H1 (cell line): ENCODE results near the gene RBBP6. TPM values are rescaled to one million over a fixed set of nuclear protein-coding genes. Genes with fewer than 3 reads are reported as not detected.

ENCODE experiments used
- CTCF ChIA-PET: fragments of 300-600 bp; sonication (Branson Sonifier 250); formaldehyde crosslinking; loops from one replicate; lab custom pipeline; 2021; ENCODE audit not compliant: partially characterized antibody; lab: Charles Lee
- POLR2A ChIA-PET: fragments of 300-600 bp; sonication (Branson Sonifier 250); formaldehyde crosslinking; loops from one replicate; lab custom pipeline; 2021; ENCODE audit warnings: inconsistent platforms; ENCODE audit not compliant: partially characterized antibody; lab: Charles Lee
- DNase-seq, 2 experiments: peaks; one replicate each; pipeline versions ENCODE4 v3.0.0 to v3.0.0-alpha.2; 2010 to 2022; ENCODE audit warnings: low spot score in 2 of 2, low read depth in 1 of 2, mixed read lengths in 1 of 2
- FAIRE-seq: peaks from 2 replicates; lab custom pipeline; 2011; peaks lifted over from hg19 to GRCh38; lab: Jason Lieb, UNC
- H2AFZ ChIP-seq: 2 replicates; pipeline ENCODE4 v1.8.1; 2012; ENCODE audit warnings: low read length, inconsistent platforms
- H2AK5ac ChIP-seq: 2 replicates; pipeline ENCODE4 v1.6.1; 2013; ENCODE audit warnings: low read depth, low read length
- H2BK120ac ChIP-seq: replicated peaks from 2 replicates; pipeline ENCODE3; 2013; ENCODE audit warnings: low read depth, low read length, inconsistent platforms
- H2BK12ac ChIP-seq: 2 replicates; pipeline ENCODE4 v1.6.1; 2013; ENCODE audit warnings: low read depth, low read length
- H2BK15ac ChIP-seq: 2 replicates; pipeline ENCODE4 v1.6.1; 2013; ENCODE audit warnings: low read length
- H2BK20ac ChIP-seq: 2 replicates; pipeline ENCODE4 v1.6.1; 2013; ENCODE audit warnings: low read length
- H2BK5ac ChIP-seq: 2 replicates; pipeline ENCODE4 v1.6.1; 2013; ENCODE audit warnings: low read depth, low read length
- H3K14ac ChIP-seq: 2 replicates; pipeline ENCODE4 v1.6.1; 2013; ENCODE audit warnings: inconsistent platforms; ENCODE audit not compliant: insufficient read length
- H3K18ac ChIP-seq: 2 replicates; pipeline ENCODE4 v1.6.1; 2013; ENCODE audit warnings: low read length; ENCODE audit errors: extremely low read depth
- H3K23ac ChIP-seq: 2 replicates; pipeline ENCODE4 v1.6.1; 2013; ENCODE audit warnings: inconsistent platforms; ENCODE audit not compliant: insufficient read length
- H3K23me2 ChIP-seq: 2 replicates; pipeline ENCODE4 v1.6.1; 2013; ENCODE audit warnings: low read depth, low read length
- H3K27ac ChIP-seq: 2 replicates; pipeline ENCODE4 v1.6.1; 2011; ENCODE audit warnings: low read depth, low read length, inconsistent platforms
- H3K27me3 ChIP-seq, 4 experiments: replicated peaks in 1 of 4; 1 replicate in 1 of 4; 2 replicates in 3 of 4; pipeline versions ENCODE4 v1.6.1 to v1.8.1; 2011 to 2013; ENCODE audit warnings: low read length in 3 of 4, mild to moderate bottlenecking in 3 of 4, inconsistent platforms in 2 of 4, mixed read lengths in 2 of 4, moderate library complexity in 1 of 4; ENCODE audit not compliant: control insufficient read depth in 3 of 4, insufficient read depth in 3 of 4; ENCODE audit errors: extremely low read depth in 1 of 4
- H3K36me3 ChIP-seq, 4 experiments: 2 replicates each; pipeline versions ENCODE4 v1.6.1 to v1.8.1; 2011 to 2013; ENCODE audit warnings: mild to moderate bottlenecking in 4 of 4, low read length in 3 of 4, moderate library complexity in 2 of 4, control low read depth in 1 of 4, inconsistent platforms in 1 of 4; ENCODE audit not compliant: insufficient read depth in 4 of 4, control insufficient read depth in 2 of 4
- H3K4ac ChIP-seq: replicated peaks from 2 replicates; pipeline ENCODE3; 2013; ENCODE audit warnings: low read length, low read depth, mixed read lengths, inconsistent platforms; ENCODE audit not compliant: insufficient read length
- H3K4me1 ChIP-seq, 4 experiments: replicated peaks in 1 of 4; 1 replicate in 1 of 4; 2 replicates in 3 of 4; pipeline versions ENCODE4 v1.6.1 to v1.8.1; 2011 to 2013; ENCODE audit warnings: low read length in 3 of 4, inconsistent platforms in 2 of 4, mixed read lengths in 1 of 4; ENCODE audit not compliant: insufficient read depth in 4 of 4, control insufficient read depth in 3 of 4
- H3K4me2 ChIP-seq, 2 experiments: 2 replicates each; pipeline versions ENCODE4 v1.6.1 to v1.8.1; 2011 to 2013; ENCODE audit warnings: low read depth in 2 of 2, low read length in 2 of 2, control low read depth in 1 of 2, inconsistent platforms in 1 of 2, mild to moderate bottlenecking in 1 of 2; ENCODE audit not compliant: insufficient read depth in 1 of 2
- H3K4me3 ChIP-seq, 4 experiments: fragments of 200-600, 300-600 bp in 1 of 4; sonication (generic), shearing (Covaris generic), sonication (Bioruptor Twin) in 1 of 4; 2 replicates each; pipeline versions ENCODE4 v1.5.1 to v1.8.1; 2011 to 2016; ENCODE audit warnings: low read length in 4 of 4, low read depth in 3 of 4, control low read depth in 2 of 4, inconsistent platforms in 2 of 4, mild to moderate bottlenecking in 2 of 4, mixed read lengths in 1 of 4, moderate library complexity in 1 of 4; ENCODE audit not compliant: insufficient read depth in 2 of 4; ENCODE audit errors: extremely low read depth in 1 of 4
- H3K56ac ChIP-seq: replicated peaks from 2 replicates; pipeline ENCODE3; 2013; ENCODE audit warnings: low read depth, mild to moderate bottlenecking, mixed read lengths, low read length, inconsistent platforms; ENCODE audit not compliant: insufficient read length
- H3K79me1 ChIP-seq: 2 replicates; pipeline ENCODE4 v1.6.1; 2013; ENCODE audit warnings: low read depth, low read length, control low read depth
- H3K79me2 ChIP-seq, 2 experiments: 2 replicates each; pipeline versions ENCODE4 v1.6.1 to v1.8.1; 2012 to 2013; ENCODE audit warnings: low read length in 2 of 2, mild to moderate bottlenecking in 2 of 2, inconsistent platforms in 1 of 2; ENCODE audit not compliant: insufficient read depth in 2 of 2, control insufficient read depth in 1 of 2
- H3K9ac ChIP-seq, 4 experiments: replicated peaks in 1 of 4; 1 replicate in 1 of 4; 2 replicates in 3 of 4; pipeline versions ENCODE4 v1.6.1 to v1.8.1; 2011 to 2013; ENCODE audit warnings: low read depth in 3 of 4, low read length in 3 of 4, control low read depth in 2 of 4, mild to moderate bottlenecking in 2 of 4, moderate library complexity in 2 of 4, inconsistent platforms in 1 of 4; ENCODE audit errors: extremely low read depth in 1 of 4
- H3K9me3 ChIP-seq, 2 experiments: 2 replicates each; pipeline versions ENCODE4 v1.6.1 to v1.8.1; 2012 to 2013; ENCODE audit warnings: mild to moderate bottlenecking in 2 of 2, moderate library complexity in 2 of 2, control low read depth in 1 of 2, inconsistent platforms in 1 of 2, low read depth in 1 of 2, low read length in 1 of 2, mixed read lengths in 1 of 2; ENCODE audit not compliant: insufficient read depth in 2 of 2
- H4K20me1 ChIP-seq, 2 experiments: replicated peaks in 1 of 2; 2 replicates each; pipeline versions ENCODE3 to v1.8.1; 2011 to 2013; ENCODE audit warnings: inconsistent platforms in 2 of 2, low read length in 2 of 2, mild to moderate bottlenecking in 1 of 2; ENCODE audit not compliant: insufficient read depth in 2 of 2, control insufficient read depth in 1 of 2
- H4K5ac ChIP-seq: 2 replicates; pipeline ENCODE4 v1.6.1; 2013; ENCODE audit warnings: low read length, low read depth, mixed read lengths, inconsistent platforms; ENCODE audit not compliant: insufficient read length
- H4K8ac ChIP-seq: 2 replicates; pipeline ENCODE4 v1.8.0; 2013; ENCODE audit warnings: mild to moderate bottlenecking, moderate library complexity, low read length, inconsistent platforms; ENCODE audit not compliant: insufficient read depth; ENCODE audit errors: extremely low read depth
- H4K91ac ChIP-seq: replicated peaks from 2 replicates; pipeline ENCODE3; 2013; ENCODE audit warnings: low read length, mixed read lengths, inconsistent platforms; ENCODE audit not compliant: insufficient read length
- CEBPB ChIP-seq: IDR thresholded peaks from 2 replicates; pipeline ENCODE4 v1.6.1; 2012; ENCODE audit warnings: low read depth, low read length
- EGR1 ChIP-seq: IDR thresholded peaks from 2 replicates; pipeline ENCODE4 v1.6.1; 2011; ENCODE audit warnings: low read depth, low read length, borderline replicate concordance
- RAD21 ChIP-seq, 2 experiments: IDR thresholded peaks in 1 of 2; conservative IDR thresholded peaks in 1 of 2; 2 replicates each; pipeline ENCODE4 v1.6.1; 2011; ENCODE audit warnings: low read depth in 2 of 2, low read length in 2 of 2, improper control_type of control experiment in 1 of 2, inconsistent platforms in 1 of 2, mild to moderate bottlenecking in 1 of 2, moderate library complexity in 1 of 2
- SP2 ChIP-seq: IDR thresholded peaks from 2 replicates; pipeline ENCODE4 v1.6.1; 2012; ENCODE audit warnings: mild to moderate bottlenecking, low read length, inconsistent platforms
- WGBS, 2 experiments: shearing (Covaris generic) in 1 of 2; methylation state at CpG; one replicate each; pipeline versions ENCODE4 v1.1.6 to v1.1.7; 2013 to 2015; ENCODE audit warnings: low lambda C conversion rate in 2 of 2, mixed read lengths in 2 of 2, inconsistent platforms in 1 of 2, low coverage in 1 of 2, missing lambda C conversion rate in 1 of 2; ENCODE audit not compliant: insufficient replicate concordance in 2 of 2, insufficient coverage in 1 of 2, insufficient read length in 1 of 2; ENCODE audit errors: extremely low coverage in 1 of 2, missing lambda C conversion rate in 1 of 2; 5-methylcytosine and 5-hydroxymethylcytosine counted together
- polyA plus RNA-seq, 7 experiments: library from polyadenylated mRNA; depleted of rRNA in 3 of 7; stranded (reverse) in 5 of 7; unstranded in 2 of 7; fragments of >200 nt in 5 of 7; fragments of 200-250 nt in 2 of 7; gene quantifications; 1 replicate in 5 of 7; 2 replicates in 1 of 7; 4 replicates in 1 of 7; pipeline versions ENCODE4 v1.2.1 to v1.2.3, GENCODE V29; 2011 to 2013; ENCODE audit warnings: missing spikeins in 2 of 7, mixed read lengths in 2 of 7
- total RNA-seq: library from RNA; stranded (reverse); fragmentation: NEBNext Ultra II Directional; extraction: Animal tissue kit (Norgen Biotek cat#: 25700); gene quantifications from 2 replicates; pipeline ENCODE4 v1.2.1, GENCODE V29; 2021

The RBBP6 gene
- total and polyA plus RNA-seq, 2 of the 8 experiments (the other 6 are each of a cell fraction or from before 2014, with no cell fraction given): 22.5 to 54.5 TPM

- Histone ChIP-seq H2BK5ac (no peak overlapping the region), H4K91ac (no peak overlapping the region), H3K9me3 (peaks cover 2 to 12% of the 10 kb centered on the region in 2 experiments; a peak in 2 of 4 replicates), H3K4me2 (no peak overlapping the region), H3K79me2 (no peaks in the 10 kb centered on the region), H2BK15ac (no peak overlapping the region), H3K18ac (no peak overlapping the region), H4K20me1 (no peaks in the 10 kb centered on the region), H2AK5ac (no peak overlapping the region), H2BK12ac (no peak overlapping the region), H3K36me3 (peaks cover 27 to 70% (median 56%) of the 10 kb centered on the region in 4 experiments), H3K9ac (no peak overlapping the region), H3K27me3 (no peaks in the 10 kb centered on the region), H2BK20ac (no peak overlapping the region), H4K5ac (no peak overlapping the region), H3K23me2 (no peaks in the 10 kb centered on the region), H3K56ac (no peak overlapping the region), H3K4me1 (no peaks in the 10 kb centered on the region), H3K4ac (no peak overlapping the region), H4K8ac (no peak overlapping the region), H2AFZ (no peak overlapping the region), H3K79me1 (no peaks in the 10 kb centered on the region), H2BK120ac (no peak overlapping the region), H3K27ac (no peak overlapping the region), H3K14ac (no peak overlapping the region), H3K4me3 (no peak overlapping the region), H3K23ac (no peak overlapping the region)
- ChIA-PET CTCF (interaction anchor here (0.9 kb wide), 1 partner anchor 117 kb away, joined by 4 read pairs; no protein-coding TSS in a partner anchor), POLR2A (no interaction called here)
- FAIRE-seq: no peak
- WGBS, 2 experiments: 83% methylated on average over 6 of the region's 6 CpGs; no CpG with 5 or more reads in 1 of the 2 experiments
- no peak for DNase-seq
- TF ChIP-seq SP2: no peak
- TF ChIP-seq EGR1: no peak
- TF ChIP-seq CEBPB: no peak
- no peak for TF ChIP-seq RAD21 (IDR thresholded peaks at IDR 0.05 in 1 of 2, conservative IDR thresholded peaks at IDR 0.05 in 1 of 2; ENCODE audit: low read depth in 2 of 2, low read length in 2 of 2)
Measured at GRCh38 chr16:24571096-24571495, 31.7 kb downstream of the RBBP6 start.
